AG09319 (cell line): Measurements from ENCODE around the gene VWA8.

Experiments used
- DNase-seq: peaks from one replicate; pipeline ENCODE4 v3.0.0-alpha.2; 2010; ENCODE audit warnings: low read depth; ENCODE audit errors: extremely low read depth
- CTCF ChIP-seq: IDR thresholded peaks from 2 replicates; pipeline ENCODE4 v1.5.1; 2011; ENCODE audit warnings: low read depth, mild to moderate bottlenecking, inconsistent platforms, low read length, moderate library complexity

VWA8 gene

GRCh38 chr13:41782086-41782485, 178.8 kb downstream of the VWA8 start:
- DNase-seq: no peak
- TF ChIP-seq CTCF: no peak

GRCh38 chr13:41780715-41781706, 179.9 kb downstream of the VWA8 start:
- DNase-seq: peak; percentile 55
- TF ChIP-seq CTCF: no peak

GRCh38 chr13:41775251-41775650, 185.7 kb downstream of the VWA8 start:
- no peak for TF ChIP-seq CTCF
- DNase-seq: no peak

GRCh38 chr13:41774605-41775218, 186.2 kb downstream of the VWA8 start:
- no peak for TF ChIP-seq CTCF
- no peak for DNase-seq

- no peak for TF ChIP-seq CTCF
- DNase-seq: no peak
These were observed 193.1 kb downstream of the VWA8 start for GRCh38 chr13:41767801-41768200.

- DNase-seq: no peak
- TF ChIP-seq CTCF: no peak
These were observed 194.5 kb downstream of the VWA8 start for GRCh38 chr13:41766439-41766838.

GRCh38 chr13:41765813-41766212, 195.1 kb downstream of the VWA8 start:
- TF ChIP-seq CTCF: no peak
- DNase-seq: no peak
